HepG2 (cell line): Measurements from ENCODE around the gene CDK12. TPM values are rescaled to one million over a fixed set of nuclear protein-coding genes. Genes with fewer than 3 reads are reported as not detected.
A peak's percentile ranks its signal among the peaks of the same experiment; 100 is the strongest.

Source experiments
- ATRX ChIP-seq: sonication (generic); formaldehyde crosslinking; IDR thresholded peaks from 2 replicates; pipeline ENCODE4 v1.4.0; 2020; ENCODE audit warnings: missing genetic modification reagents, borderline replicate concordance
- CEBPB ChIP-seq: IDR thresholded peaks from 2 replicates; pipeline ENCODE4 v1.6.1; 2011; ENCODE audit warnings: low read depth, low read length, improper control_type of control experiment, borderline replicate concordance
- GLI4 ChIP-seq: sonication (generic); formaldehyde crosslinking; IDR thresholded peaks from 2 replicates; pipeline ENCODE4 v1.5.1; 2020; ENCODE audit warnings: missing genetic modification reagents, mild to moderate bottlenecking, moderate library complexity, borderline replicate concordance
- IRX3 ChIP-seq: sonication (generic); formaldehyde crosslinking; IDR thresholded peaks from 2 replicates; pipeline ENCODE4 v1.8.1; 2023; ENCODE audit warnings: mild to moderate bottlenecking, low read depth, missing genetic modification reagents, borderline replicate concordance
- KLF12 ChIP-seq: sonication (generic); formaldehyde crosslinking; IDR thresholded peaks from 2 replicates; pipeline ENCODE4 v1.4.0; 2020; ENCODE audit warnings: missing genetic modification reagents, borderline replicate concordance
- MEIS2 ChIP-seq: sonication (generic); formaldehyde crosslinking; IDR thresholded peaks from 2 replicates; pipeline ENCODE4 v1.9.0; 2021; ENCODE audit warnings: mild to moderate bottlenecking, missing genetic modification reagents
- NAIF1 ChIP-seq: sonication (generic); formaldehyde crosslinking; IDR thresholded peaks from 2 replicates; pipeline ENCODE4 v1.5.0; 2020; ENCODE audit warnings: mild to moderate bottlenecking, missing genetic modification reagents, borderline replicate concordance
- PHF20 ChIP-seq: sonication (generic); formaldehyde crosslinking; IDR thresholded peaks from 2 replicates; pipeline ENCODE4 v1.5.0; 2020; ENCODE audit warnings: mild to moderate bottlenecking, missing genetic modification reagents
- SIN3A ChIP-seq: IDR thresholded peaks from 2 replicates; pipeline ENCODE4 v1.6.1; 2011; ENCODE audit warnings: low read depth, mild to moderate bottlenecking, control low read depth, low read length, borderline replicate concordance
- TCF7L2 ChIP-seq: IDR thresholded peaks from 2 replicates; pipeline ENCODE4 v1.6.1; 2011; ENCODE audit warnings: mild to moderate bottlenecking, low read depth, low read length, moderate library complexity
- ZBTB20 ChIP-seq: sonication (generic); formaldehyde crosslinking; IDR thresholded peaks from 2 replicates; pipeline ENCODE4 v1.8.1; 2023; ENCODE audit warnings: missing genetic modification reagents, low read depth, mild to moderate bottlenecking, borderline replicate concordance
- ZNF256 ChIP-seq: sonication (generic); formaldehyde crosslinking; conservative IDR thresholded peaks from 2 replicates; pipeline ENCODE4 v1.4.0; 2020; ENCODE audit warnings: missing genetic modification reagents
- ZNF326 ChIP-seq: sonication (generic); formaldehyde crosslinking; IDR thresholded peaks from 2 replicates; pipeline ENCODE4 v1.4.0; 2020; ENCODE audit warnings: missing genetic modification reagents, borderline replicate concordance
- ZNF468 ChIP-seq: sonication (generic); formaldehyde crosslinking; IDR thresholded peaks from 2 replicates; pipeline ENCODE4 v1.8.0; 2022; ENCODE audit warnings: mild to moderate bottlenecking, moderate library complexity, missing genetic modification reagents
- ZNF724P ChIP-seq: sonication (generic); formaldehyde crosslinking; IDR thresholded peaks from 2 replicates; pipeline ENCODE4 v1.8.0; 2022; ENCODE audit warnings: missing genetic modification reagents, borderline replicate concordance
- ZNF749 ChIP-seq: sonication (generic); formaldehyde crosslinking; IDR thresholded peaks from 2 replicates; pipeline ENCODE4 v1.8.0; 2022; ENCODE audit warnings: mild to moderate bottlenecking, missing genetic modification reagents, moderate library complexity, borderline replicate concordance
- ZNF841 ChIP-seq: sonication (generic); formaldehyde crosslinking; IDR thresholded peaks from 2 replicates; pipeline ENCODE4 v1.8.1; 2023; ENCODE audit warnings: missing genetic modification reagents, borderline replicate concordance
- polyA plus RNA-seq, 8 experiments: library from polyadenylated mRNA; depleted of rRNA in 3 of 8; stranded (reverse) in 7 of 8; unstranded in 1 of 8; fragments of >200 nt; fragmentation: Illumina TruSeq in 4 of 8; extraction: Trizol in 4 of 8; gene quantifications; 2 replicates each; pipeline versions ENCODE4 v1.2.1 to v1.2.3, GENCODE V29; 2011 to 2016; ENCODE audit warnings: low read depth in 4 of 8, missing spikeins in 1 of 8, mixed read lengths in 1 of 8; ENCODE audit not compliant: insufficient read depth in 1 of 8
- total RNA-seq, 5 experiments: library from RNA; depleted of rRNA; stranded (reverse); fragments of >200 nt; fragmentation: Illumina TruSeq; extraction: Trizol; gene quantifications; 2 replicates each; pipeline ENCODE4 v1.2.3, GENCODE V29; 2016; ENCODE audit warnings: low read depth in 1 of 5
- TF ChIP-seq, protein P1 (sequence below): sonication (generic); formaldehyde crosslinking; IDR thresholded peaks from 2 replicates; pipeline ENCODE4 v1.5.1; 2020; ENCODE audit warnings: mild to moderate bottlenecking, missing genetic modification reagents, borderline replicate concordance
- TF ChIP-seq, protein P2 (sequence below): sonication (generic); formaldehyde crosslinking; IDR thresholded peaks from 2 replicates; pipeline ENCODE4 v1.4.0; 2020; ENCODE audit warnings: low read depth, mild to moderate bottlenecking, missing genetic modification reagents
- TF ChIP-seq, protein P3 (sequence below): sonication (generic); formaldehyde crosslinking; IDR thresholded peaks from 2 replicates; pipeline ENCODE4 v1.8.0; 2022; ENCODE audit warnings: missing genetic modification reagents, mild to moderate bottlenecking, inconsistent platforms, borderline replicate concordance
- TF ChIP-seq, protein P4 (sequence below): sonication (generic); formaldehyde crosslinking; IDR thresholded peaks from 2 replicates; pipeline ENCODE4 v1.8.0; 2022; ENCODE audit warnings: missing genetic modification reagents, mild to moderate bottlenecking, moderate library complexity, borderline replicate concordance

The CDK12 gene
- total and polyA plus RNA-seq, 2 of the 13 experiments (the other 11 are each of a cell fraction or from before 2014, with no cell fraction given), result 24.0 to 88.6 TPM

DNA sequence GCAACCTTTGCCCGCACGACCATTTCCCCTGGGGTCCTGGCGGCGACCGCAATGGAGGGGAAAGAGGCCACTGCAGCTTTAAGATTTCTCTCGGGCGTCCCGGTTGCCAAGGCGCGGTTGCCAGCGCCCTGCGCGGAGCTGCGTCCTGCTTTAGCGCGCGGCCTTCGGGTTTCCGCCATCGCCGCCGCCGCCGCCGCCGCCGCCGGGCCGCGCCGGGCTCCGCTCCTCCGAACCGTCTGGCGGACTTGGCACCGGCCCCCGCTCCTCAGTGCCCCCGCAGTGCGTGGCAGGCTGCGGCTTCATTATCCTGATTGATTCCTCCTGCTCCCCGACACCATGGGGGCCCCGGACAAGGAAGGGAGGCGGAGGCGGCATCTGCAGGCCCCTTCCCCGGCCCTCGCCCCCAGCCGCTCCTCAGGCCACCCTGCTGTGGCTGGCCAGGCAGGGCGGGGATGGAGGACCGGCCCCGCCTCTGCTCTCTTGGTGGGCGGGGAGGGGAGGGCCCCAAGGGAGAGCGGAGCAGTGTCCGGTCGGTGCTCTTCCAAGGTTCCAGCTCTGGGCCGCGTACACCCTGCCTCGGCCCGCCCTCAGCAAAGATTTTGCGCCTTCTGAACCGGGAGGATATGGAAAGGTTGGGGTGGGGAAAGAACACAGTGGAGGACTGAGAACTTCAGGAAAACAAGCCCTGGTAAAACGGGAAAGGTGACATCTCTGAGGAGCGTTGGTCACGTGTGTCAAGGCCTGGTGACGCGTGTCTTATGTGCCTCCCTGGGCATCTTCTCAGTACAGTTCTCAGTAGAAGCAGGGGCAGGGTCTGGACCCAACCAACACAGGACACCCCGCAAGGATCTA, 112.4 kb downstream of the CDK12 start (continued):
- no peak for TF ChIP-seq ZNF724P (CRISPR knock-in tag)
- TF ChIP-seq MEIS2 (CRISPR knock-in tag), result no peak
- no peak for TF ChIP-seq KLF12 (CRISPR knock-in tag)
- no peak for TF ChIP-seq CEBPB
- no peak for TF ChIP-seq TCF7L2
- TF ChIP-seq, protein P1, sequence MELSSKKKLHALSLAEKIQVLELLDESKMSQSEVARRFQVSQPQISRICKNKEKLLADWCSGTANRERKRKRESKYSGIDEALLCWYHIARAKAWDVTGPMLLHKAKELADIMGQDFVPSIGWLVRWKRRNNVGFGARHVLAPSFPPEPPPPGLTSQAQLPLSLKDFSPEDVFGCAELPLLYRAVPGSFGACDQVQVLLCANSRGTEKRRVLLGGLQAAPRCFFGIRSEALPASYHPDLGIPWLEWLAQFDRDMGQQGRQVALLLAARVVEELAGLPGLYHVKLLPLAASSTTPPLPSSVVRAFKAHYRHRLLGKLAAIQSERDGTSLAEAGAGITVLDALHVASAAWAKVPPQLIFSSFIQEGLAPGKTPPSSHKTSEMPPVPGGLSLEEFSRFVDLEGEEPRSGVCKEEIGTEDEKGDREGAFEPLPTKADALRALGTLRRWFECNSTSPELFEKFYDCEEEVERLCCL (CRISPR knock-in tag), result no peak
- no peak for TF ChIP-seq ZNF468 (CRISPR knock-in tag)
- peak; percentile 42; the same call in 1 of the 2 replicates for TF ChIP-seq NAIF1 (CRISPR knock-in tag)
- TF ChIP-seq GLI4 (CRISPR knock-in tag), result no peak
- TF ChIP-seq, protein P2, sequence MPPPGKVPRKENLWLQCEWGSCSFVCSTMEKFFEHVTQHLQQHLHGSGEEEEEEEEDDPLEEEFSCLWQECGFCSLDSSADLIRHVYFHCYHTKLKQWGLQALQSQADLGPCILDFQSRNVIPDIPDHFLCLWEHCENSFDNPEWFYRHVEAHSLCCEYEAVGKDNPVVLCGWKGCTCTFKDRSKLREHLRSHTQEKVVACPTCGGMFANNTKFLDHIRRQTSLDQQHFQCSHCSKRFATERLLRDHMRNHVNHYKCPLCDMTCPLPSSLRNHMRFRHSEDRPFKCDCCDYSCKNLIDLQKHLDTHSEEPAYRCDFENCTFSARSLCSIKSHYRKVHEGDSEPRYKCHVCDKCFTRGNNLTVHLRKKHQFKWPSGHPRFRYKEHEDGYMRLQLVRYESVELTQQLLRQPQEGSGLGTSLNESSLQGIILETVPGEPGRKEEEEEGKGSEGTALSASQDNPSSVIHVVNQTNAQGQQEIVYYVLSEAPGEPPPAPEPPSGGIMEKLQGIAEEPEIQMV, result no peak
- no peak for TF ChIP-seq ZNF841 (CRISPR knock-in tag)
- no peak for TF ChIP-seq SIN3A
- no peak for TF ChIP-seq ZNF256 (CRISPR knock-in tag)
- TF ChIP-seq IRX3 (CRISPR knock-in tag), result no peak
- TF ChIP-seq, protein P3, sequence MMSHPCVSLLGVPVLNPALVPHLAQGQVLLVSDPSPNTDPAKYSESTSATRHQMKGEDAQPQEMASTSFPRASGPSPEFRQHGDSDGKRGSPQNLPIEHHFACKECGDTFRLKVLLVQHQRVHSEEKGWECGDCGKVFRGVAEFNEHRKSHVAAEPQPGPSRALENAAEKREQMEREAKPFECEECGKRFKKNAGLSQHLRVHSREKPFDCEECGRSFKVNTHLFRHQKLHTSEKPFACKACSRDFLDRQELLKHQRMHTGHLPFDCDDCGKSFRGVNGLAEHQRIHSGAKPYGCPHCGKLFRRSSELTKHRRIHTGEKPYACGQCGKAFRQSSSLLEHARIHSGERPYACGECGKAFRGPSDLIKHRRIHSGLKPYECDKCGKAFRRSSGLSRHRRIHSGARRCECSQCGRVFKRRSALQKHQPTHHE (CRISPR knock-in tag), result no peak
- TF ChIP-seq, protein P4, sequence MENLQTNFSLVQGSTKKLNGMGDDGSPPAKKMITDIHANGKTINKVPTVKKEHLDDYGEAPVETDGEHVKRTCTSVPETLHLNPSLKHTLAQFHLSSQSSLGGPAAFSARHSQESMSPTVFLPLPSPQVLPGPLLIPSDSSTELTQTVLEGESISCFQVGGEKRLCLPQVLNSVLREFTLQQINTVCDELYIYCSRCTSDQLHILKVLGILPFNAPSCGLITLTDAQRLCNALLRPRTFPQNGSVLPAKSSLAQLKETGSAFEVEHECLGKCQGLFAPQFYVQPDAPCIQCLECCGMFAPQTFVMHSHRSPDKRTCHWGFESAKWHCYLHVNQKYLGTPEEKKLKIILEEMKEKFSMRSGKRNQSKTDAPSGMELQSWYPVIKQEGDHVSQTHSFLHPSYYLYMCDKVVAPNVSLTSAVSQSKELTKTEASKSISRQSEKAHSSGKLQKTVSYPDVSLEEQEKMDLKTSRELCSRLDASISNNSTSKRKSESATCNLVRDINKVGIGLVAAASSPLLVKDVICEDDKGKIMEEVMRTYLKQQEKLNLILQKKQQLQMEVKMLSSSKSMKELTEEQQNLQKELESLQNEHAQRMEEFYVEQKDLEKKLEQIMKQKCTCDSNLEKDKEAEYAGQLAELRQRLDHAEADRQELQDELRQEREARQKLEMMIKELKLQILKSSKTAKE (CRISPR knock-in tag), result no peak
- TF ChIP-seq ZNF326, result no peak
- TF ChIP-seq ZBTB20 (CRISPR knock-in tag), result no peak
- no peak for TF ChIP-seq ZNF749 (CRISPR knock-in tag)
- TF ChIP-seq PHF20 (CRISPR knock-in tag), result peak; percentile 36; the same call in 1 of the 2 replicates
- no peak for TF ChIP-seq ATRX (CRISPR knock-in tag)
